NCI-H1092 (cell line): Measurements from ENCODE around the gene ALDH4A1.
"Not testable (repeated sequence)": the region's sequence is repeated elsewhere in the genome, so short reads cannot be mapped to it uniquely, and the experiment has no call there.

Experiments used
- DNase-seq: peaks from one replicate; lab custom pipeline; 2025; lab: John Stamatoyannopoulos, UW

The ALDH4A1 gene

GRCh38 chr1:18878538-18879214 is 23.7 kb downstream of the ALDH4A1 start:
- DNase-seq, result no peak

DNA sequence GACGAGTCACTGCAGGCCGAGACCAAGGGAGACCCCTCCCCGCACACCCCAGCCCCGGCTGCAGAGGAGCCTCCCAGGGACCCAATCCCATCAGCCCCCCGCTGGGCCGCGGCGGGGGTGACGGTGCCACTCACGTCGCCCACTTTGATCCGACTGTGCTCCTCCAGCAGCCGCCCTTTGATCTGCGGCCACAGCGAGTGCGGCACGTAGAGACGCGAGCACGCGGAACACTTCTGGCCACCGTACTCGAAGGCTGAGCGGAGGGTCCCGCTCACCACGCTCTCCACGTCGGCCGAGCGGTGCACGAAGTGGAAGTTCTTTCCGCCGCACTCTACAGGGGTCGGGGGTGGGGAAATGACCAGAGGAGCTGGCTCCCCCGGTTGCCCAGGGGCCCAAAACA is 25.1 kb downstream of the ALDH4A1 start:
- no peak for DNase-seq

GRCh38 chr1:18876210-18876609 is 26.1 kb downstream of the ALDH4A1 start:
- DNase-seq, result no peak

GRCh38 chr1:18875796-18876128 is 26.6 kb downstream of the ALDH4A1 start:
- DNase-seq, result no peak

DNA sequence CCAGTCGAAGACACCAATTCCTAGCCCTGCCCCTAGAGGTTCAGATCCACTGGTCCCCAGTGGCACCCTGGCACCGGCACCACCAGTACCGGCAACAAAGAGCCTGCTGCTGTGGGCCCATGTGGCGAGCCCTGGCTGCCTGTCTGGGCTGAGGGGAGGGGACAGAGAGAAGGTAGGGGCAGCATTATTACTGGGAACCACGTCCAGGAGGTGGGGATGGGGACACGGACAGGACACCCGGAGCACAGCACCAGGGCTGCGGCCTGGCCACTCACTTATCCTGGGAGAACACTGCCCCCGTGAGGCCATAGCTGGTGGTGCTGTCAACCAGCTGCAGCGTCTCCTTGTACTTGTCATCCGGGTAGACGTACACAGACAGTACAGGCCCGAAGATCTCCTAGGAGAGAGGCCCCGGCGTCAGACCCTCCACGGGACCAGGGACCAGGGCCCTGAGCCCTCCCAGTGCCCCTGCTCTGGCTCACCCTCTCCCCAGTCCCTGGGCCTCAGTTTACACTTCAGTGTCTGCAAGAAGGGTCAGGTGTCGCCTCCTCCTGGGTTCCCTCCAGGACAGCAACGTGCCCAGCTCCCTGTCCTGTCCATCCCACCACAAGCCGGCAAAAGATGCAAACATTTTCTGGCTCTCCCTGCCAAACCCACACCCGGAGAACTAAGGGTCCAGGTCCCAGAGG is 27.1 kb downstream of the ALDH4A1 start:
- DNase-seq, result peak; percentile 61

DNA sequence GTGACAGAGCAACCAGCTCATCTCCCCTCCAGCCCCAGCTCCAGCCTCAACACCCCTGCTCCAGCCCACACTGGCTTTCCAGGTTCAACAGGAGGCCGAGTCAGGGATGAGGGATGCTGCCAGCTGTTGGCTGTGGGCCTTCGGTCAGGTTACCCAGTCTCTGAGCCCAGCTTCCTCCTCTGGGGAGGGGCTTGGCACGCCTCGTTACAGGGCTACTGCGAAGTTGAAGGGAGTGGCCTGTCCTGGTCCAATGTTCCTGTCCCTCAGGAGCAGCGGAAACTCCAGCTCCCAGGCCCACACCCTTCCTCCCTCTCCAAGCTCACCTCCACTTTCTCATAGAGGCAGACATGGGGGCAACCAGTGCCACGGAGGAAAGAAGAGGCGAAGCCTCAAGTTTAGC is 27.8 kb downstream of the ALDH4A1 start:
- no peak for DNase-seq

GRCh38 chr1:18874036-18874435 is 28.3 kb downstream of the ALDH4A1 start:
- DNase-seq, result no peak

DNA sequence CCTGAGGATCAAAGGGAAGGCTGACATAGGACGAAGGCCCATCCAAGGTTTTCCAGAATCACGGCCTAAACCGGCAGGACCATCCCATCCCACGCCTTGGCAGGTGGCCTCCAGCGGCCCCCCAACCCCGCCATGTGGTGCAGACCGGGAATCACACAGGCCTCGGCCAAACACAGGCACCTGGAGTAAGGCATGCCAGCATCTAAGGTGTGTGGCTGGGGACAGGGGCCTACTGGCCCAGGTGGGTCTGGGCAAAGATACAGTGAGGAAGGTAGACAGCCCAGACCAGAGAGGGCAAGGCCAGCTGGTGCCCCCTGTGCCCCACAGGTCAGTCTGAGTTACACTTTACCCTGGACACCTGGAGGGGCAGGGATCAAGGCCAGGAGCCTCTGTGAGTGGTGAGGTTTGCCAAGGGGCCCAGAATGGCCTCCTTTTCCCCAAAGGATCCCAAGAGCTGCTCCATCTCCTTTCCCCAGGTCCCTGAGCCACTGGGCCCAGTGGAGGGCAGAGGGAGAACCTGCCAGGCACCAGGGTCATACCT is 30.2 kb downstream of the ALDH4A1 start:
- no peak for DNase-seq

- DNase-seq, result no peak
Measured at GRCh38 chr1:18871401-18872070, 30.8 kb downstream of the ALDH4A1 start.

DNA sequence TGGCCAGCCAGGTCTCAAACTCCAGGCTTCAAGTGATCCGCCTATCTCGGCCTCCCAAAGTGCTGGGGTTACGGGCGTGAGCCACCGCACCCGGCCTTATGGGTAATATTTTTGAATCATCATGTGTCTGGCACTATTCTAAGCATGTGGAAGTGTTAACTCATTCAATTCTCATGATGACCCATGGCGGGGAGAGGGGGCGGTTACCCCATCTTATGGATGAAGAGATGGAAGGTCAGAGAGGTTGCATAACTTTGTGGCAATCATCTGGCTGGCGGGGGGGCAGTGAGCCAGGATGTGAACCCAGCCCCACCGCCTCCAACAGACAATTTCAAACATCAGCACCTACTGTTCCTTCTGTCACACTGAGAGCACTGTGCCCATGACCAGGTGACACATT is 31.4 kb downstream of the ALDH4A1 start:
- DNase-seq, result no peak

DNA sequence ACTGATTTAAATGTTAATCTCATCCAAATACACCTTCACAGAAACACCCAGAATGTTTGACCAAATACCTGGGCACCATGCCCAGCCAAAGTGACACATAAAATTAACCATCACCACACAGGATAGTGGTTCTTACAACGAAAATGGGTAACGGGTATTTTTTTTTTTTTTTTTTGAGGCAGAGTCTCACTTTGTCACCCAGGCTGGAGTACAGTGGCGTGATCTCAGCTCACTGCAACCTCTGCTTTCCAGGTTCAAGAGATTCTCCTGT is 31.8 kb downstream of the ALDH4A1 start:
- DNase-seq, result not testable (repeated sequence)

DNA sequence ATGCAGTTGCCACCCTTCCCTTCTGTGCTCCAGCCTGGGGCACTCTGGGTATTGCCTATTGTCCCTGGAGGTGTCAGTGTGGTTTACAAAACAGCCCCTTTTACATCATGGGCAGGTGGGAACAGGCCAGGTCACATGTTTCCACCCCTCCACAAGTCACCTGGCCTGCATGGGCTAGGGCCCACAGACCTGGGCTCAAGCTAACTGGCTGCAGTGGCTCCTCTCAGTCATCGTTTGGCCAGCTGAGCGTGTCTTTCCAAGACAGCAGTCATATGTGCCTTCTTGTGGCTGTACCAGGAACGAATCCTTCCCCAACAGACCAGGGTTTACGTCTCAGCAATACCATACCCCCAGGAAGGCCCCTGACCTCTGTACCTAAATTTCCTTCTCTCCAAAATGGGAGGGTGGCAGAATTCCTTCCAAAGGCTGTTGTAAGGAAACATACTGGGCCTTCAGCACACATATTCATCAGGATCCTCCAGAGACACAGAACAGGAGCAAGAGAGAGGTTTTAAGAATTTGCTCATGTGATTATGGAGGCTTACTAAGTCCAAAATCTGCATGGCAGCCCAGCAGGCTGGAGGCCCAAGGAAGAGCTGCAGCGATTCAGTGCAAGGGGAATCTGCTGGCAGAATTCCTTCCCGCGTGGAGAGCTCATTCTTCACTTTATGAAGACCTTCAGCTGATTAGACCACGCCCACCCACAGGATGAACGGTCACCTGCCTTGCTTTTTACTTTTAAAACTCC is 32.3 kb downstream of the ALDH4A1 start:
- DNase-seq, result no peak

- DNase-seq, result no peak
Measured at GRCh38 chr1:18868801-18869424, 33.4 kb downstream of the ALDH4A1 start.

DNA sequence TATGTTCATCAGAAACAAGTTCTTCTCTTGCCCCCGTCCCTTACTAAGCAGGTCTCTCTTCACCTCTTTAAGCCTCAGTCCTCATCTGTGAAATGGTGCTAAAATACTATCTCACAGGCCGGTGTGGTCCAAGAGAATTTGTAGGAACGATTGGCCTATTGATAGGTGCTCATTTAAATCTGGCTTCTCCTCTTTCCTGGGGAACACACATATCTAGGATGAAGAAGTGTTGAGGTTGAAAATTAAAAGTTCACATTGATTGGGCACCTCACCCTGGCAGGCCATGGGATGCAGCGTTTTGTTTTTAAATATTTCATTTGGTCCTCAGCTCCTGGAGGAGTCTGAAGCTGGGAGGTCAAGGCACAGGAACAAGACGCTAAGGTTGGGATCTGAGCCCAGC is 34.0 kb downstream of the ALDH4A1 start:
- no peak for DNase-seq

DNA sequence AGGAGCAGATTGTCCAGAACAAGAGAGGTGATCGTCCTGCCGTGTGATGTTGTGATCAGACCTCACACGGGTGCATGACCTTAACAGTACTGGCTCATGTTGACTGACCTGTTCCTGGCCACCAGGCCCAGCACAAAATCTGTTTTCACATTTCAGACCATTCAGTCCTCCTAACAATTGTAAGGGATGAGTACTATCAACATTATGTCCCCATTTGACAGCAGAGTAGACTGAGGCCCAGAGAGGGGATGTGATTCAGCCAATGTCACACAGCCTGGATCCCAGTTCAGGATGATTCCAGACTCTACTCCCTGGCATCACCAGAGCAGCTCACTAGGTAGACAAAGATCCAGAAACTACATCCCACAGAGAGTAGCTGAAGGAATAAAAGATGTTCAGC is 35.5 kb downstream of the ALDH4A1 start:
- DNase-seq, result no peak

GRCh38 chr1:18866314-18866713 is 36.0 kb downstream of the ALDH4A1 start:
- no peak for DNase-seq

GRCh38 chr1:18865176-18865575 is 37.2 kb downstream of the ALDH4A1 start:
- no peak for DNase-seq

DNA sequence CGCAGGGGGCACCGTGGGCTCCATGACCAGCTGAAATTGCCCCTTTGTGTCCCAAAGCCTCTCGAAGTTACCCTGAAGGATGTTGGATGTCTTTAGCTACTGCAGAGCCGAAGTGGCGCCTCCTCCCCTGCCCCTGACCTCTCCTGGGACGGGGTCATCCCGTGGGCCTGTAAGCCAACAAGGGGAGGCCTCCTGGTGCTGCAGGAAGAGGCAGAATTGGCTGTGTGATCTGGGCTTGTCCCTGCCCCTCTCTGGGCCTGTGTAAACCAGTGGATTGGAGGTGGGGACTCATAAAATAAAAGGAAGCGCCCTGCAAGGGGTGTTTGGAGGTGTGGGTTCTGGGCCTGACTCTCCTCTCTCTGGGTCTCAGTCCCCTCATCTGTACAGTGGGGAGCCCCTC is 40.8 kb downstream of the ALDH4A1 start:
- DNase-seq, result no peak

DNA sequence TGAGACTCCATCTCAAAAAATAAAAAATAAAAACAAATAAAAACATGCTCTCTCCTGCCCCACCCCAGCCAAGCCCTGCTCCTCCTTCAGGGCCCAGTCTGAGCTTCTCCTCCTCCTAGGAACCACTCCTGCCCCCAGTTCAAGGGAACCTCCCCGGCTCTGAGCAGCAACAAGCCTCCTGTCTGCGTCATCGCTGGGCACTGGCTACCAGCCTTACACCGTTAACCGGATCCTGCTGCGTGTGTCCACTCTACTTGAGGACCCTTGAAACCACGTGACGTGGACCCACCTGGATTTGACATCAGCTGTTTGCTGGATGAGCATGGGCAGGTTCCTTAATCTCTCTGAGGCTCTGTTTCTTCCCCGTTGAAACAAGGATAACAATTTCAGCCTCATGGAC is 41.3 kb downstream of the ALDH4A1 start:
- peak; percentile 51 for DNase-seq

DNA sequence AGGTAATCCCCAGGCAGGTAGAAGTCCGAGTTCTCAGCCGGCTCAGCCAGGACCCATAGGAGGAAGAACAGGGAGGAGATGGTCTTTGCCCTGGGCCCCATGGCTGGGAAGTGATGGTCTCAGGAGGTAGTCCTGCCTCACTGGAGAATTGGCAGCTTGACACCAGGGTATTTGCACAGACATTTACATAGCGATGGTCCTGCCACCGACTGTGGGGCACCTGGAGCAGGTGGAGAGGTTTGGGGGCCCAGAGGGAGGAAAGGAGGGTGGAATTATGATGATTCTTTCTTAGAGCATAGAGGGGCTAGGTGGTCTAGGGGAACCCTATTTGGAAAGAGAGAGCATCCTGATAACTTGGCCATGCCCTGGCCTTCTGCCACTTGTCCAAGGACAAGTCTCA is 42.8 kb downstream of the ALDH4A1 start, which contains the start of gene TAS1R2:
Gene TAS1R2 (minus strand): TSS at position 101 of the 400 bp plus-strand sequence. CDS start 0 bp downstream, at position 101.
- no peak for DNase-seq

DNA sequence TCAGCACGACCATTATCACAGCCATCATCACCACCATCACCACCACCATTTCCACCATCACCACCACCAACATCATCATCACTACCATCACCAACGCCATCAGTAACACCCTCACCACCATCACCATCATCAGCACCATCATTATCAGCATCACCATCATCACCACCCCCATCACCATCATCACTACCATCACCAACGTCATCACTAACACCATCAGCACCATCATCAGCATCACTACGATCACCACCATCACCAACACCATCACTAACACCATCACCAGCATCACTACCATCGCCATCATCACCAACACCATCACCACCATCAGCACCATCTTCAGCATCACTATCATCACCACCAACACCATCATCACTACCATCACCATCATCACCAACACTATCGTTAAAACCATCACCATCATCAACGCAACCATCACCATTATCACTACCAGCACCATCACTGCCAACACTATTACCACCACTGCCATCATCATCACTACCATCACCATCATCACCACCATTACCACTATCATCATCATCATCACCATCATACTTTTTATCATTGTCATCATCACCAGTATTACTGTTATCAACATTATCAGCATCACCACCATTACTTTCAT is 44.2 kb downstream of the ALDH4A1 start:
- no peak for DNase-seq

- DNase-seq, result no peak
Measured at GRCh38 chr1:18856435-18856834, 45.9 kb downstream of the ALDH4A1 start.
